Activated T-cell treated with anti-CD3 and anti-CD28 coated beads, Interleukin-2, amount 50 U/mL, for 72 hours (primary cell): ENCODE measurements around the gene TCTN1. TPM values are rescaled to one million over a fixed set of nuclear protein-coding genes. Genes with fewer than 3 reads are reported as not detected.
A peak's percentile ranks its signal among the peaks of the same experiment; 100 is the strongest.

Experiments
- ATAC-seq, 2 donors: fragments of 150-1000 bp; cut with Tn5 transposase; replicated peaks in 1 of 2; 2 replicates each; pipeline ENCODE4 v1.10.0; 2021; ENCODE audit warnings: moderate library complexity in 2 of 2, mild to moderate bottlenecking in 1 of 2
- DNase-seq, 2 donors: peaks; one replicate each; pipeline ENCODE4 v3.0.0; 2021 to 2022; ENCODE audit warnings: mixed read lengths in 1 of 2
- H3K27ac Mint-ChIP-seq: one replicate; pipeline ENCODE4 v1.8.0; 2022; ENCODE audit warnings: mild to moderate bottlenecking, moderate library complexity, mixed read lengths
- H3K27me3 Mint-ChIP-seq: one replicate; pipeline ENCODE4 v1.8.0; 2022; ENCODE audit warnings: low read depth, mixed read lengths
- H3K36me3 Mint-ChIP-seq, 2 donors: one replicate each; pipeline ENCODE4 v1.8.0; 2022; ENCODE audit warnings: mixed read lengths in 2 of 2, mild to moderate bottlenecking in 1 of 2; ENCODE audit not compliant: insufficient read depth in 2 of 2
- H3K4me1 Mint-ChIP-seq: one replicate; pipeline ENCODE4 v1.8.0; 2022; ENCODE audit warnings: low read depth, mixed read lengths
- H3K4me3 Mint-ChIP-seq, 2 donors: one replicate each; pipeline ENCODE4 v1.8.0; 2022; ENCODE audit warnings: mild to moderate bottlenecking in 2 of 2, mixed read lengths in 2 of 2, moderate library complexity in 2 of 2
- H3K9me3 Mint-ChIP-seq, 2 donors: one replicate each; pipeline ENCODE4 v1.8.0; 2022; ENCODE audit warnings: mixed read lengths in 2 of 2
- total RNA-seq, 2 donors: library from RNA; stranded (reverse); gene quantifications; one replicate each; pipeline ENCODE4 v1.2.3, GENCODE V29; 2022

TCTN1 gene
- total RNA-seq, 2 donors from 2014 or later = 9.7 to 10.0 TPM

DNA sequence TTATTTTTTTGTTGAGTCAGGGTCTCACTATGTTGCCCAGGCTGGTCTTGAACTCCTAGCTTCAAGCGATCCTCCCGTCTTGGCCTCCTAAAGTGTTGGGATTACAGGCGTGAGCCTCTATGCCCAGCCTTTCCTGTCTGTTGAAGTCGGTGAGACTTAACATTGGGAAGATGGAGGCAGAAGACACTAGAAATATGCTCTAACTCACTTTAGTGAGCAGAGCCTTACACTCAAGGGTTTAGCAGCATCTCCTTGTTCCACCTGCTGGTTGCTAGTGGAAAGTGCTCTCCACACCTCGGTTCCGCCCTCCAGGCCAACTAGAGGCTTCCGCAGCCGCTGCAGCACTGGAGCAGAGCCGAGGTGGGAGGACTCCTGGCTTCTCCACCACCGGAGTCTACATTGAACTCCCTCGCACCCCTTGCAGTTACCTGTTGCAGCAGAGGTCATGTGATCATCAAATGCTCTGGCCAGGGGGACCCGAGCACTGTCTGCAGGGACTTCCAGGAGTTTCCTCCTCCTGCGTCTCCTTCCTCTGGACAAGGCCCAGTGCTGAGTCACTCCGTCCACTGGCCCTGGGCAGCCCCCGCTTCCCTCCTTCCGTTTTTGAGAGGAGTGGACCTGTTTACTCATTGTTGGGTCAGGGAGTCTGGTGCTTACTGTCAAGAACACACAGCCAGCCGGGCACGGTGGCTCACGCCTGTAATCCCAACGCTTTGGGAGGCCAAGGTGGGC lies 84.4 kb downstream of the TCTN1 start:
- Mint-ChIP-seq H3K9me3 (no peaks in the 10 kb centered on the region), H3K36me3 (no peaks in the 10 kb centered on the region), H3K4me1 (peaks cover 20% of the 10 kb centered on the region), H3K4me3 (no peak overlapping the region), H3K27ac (peak overlapping the region; percentile 90), H3K27me3 (no peaks in the 10 kb centered on the region)
- ATAC-seq (peak; percentile 99), DNase-seq (peak; percentile 79 to 85)

Other genes starting within 250 kb of the TCTN1 start
- 10 to 100 TPM; 49.1 to 61.1 TPM for gene ANAPC7, start 210.4 kb upstream of the TCTN1 start, total RNA-seq
- gene ARPC3, start 163.8 kb upstream of the TCTN1 start, total RNA-seq = 100 to 1,000 TPM; 166 to 210 TPM
- 10 to 100 TPM; 42.3 to 43.4 TPM for gene GPN3, start 145.9 kb upstream of the TCTN1 start, total RNA-seq
- gene FAM216A, start 145.3 kb upstream of the TCTN1 start, total RNA-seq = 10 to 100 TPM; 17.5 to 23.4 TPM
- gene VPS29, start 112.0 kb upstream of the TCTN1 start, total RNA-seq = 100 to 1,000 TPM in 1 of 2 donors, 10 to 100 TPM in 1; 98.2 to 104 TPM
- 1 to 10 TPM; 2.3 to 4.4 TPM for gene RAD9B, start 111.8 kb upstream of the TCTN1 start, total RNA-seq
- 10 to 100 TPM; 42.6 to 42.9 TPM for gene PPTC7, start 30.8 kb upstream of the TCTN1 start, total RNA-seq
- gene HVCN1, start 75.0 kb downstream of the TCTN1 start, total RNA-seq = 10 to 100 TPM; 10.5 to 12.8 TPM
- 100 to 1,000 TPM; 302 to 332 TPM for gene PPP1CC, start 128.8 kb downstream of the TCTN1 start, total RNA-seq
- under 1 TPM in 1 of 2 donors, not detected in 1; 0.24 TPM for gene CCDC63, start 232.9 kb downstream of the TCTN1 start, total RNA-seq